Astrocyte of the cerebellum (primary cell): ENCODE data around the gene TNIK.
A peak's percentile ranks its signal among the peaks of the same experiment; 100 is the strongest.

Source experiments
- DNase-seq: peaks from one replicate; pipeline ENCODE4 v3.0.0-alpha.2; 2011; ENCODE audit warnings: low read depth
- H3K4me3 ChIP-seq: 2 replicates; pipeline ENCODE4 v1.5.1; 2011; ENCODE audit warnings: mild to moderate bottlenecking, low read depth, low read length, moderate library complexity
- CTCF ChIP-seq: IDR thresholded peaks from 2 replicates; pipeline ENCODE4 v1.5.1; 2012; ENCODE audit warnings: low read length, low read depth, moderate library complexity, mild to moderate bottlenecking; ENCODE audit errors: missing control alignments
- in situ Hi-C: cut with HindIII; loops from 2 replicates; pipeline ENCODE4 v1.10.0; 2017; ENCODE audit warnings: low sequenced_read_pairs

The TNIK gene

DNA sequence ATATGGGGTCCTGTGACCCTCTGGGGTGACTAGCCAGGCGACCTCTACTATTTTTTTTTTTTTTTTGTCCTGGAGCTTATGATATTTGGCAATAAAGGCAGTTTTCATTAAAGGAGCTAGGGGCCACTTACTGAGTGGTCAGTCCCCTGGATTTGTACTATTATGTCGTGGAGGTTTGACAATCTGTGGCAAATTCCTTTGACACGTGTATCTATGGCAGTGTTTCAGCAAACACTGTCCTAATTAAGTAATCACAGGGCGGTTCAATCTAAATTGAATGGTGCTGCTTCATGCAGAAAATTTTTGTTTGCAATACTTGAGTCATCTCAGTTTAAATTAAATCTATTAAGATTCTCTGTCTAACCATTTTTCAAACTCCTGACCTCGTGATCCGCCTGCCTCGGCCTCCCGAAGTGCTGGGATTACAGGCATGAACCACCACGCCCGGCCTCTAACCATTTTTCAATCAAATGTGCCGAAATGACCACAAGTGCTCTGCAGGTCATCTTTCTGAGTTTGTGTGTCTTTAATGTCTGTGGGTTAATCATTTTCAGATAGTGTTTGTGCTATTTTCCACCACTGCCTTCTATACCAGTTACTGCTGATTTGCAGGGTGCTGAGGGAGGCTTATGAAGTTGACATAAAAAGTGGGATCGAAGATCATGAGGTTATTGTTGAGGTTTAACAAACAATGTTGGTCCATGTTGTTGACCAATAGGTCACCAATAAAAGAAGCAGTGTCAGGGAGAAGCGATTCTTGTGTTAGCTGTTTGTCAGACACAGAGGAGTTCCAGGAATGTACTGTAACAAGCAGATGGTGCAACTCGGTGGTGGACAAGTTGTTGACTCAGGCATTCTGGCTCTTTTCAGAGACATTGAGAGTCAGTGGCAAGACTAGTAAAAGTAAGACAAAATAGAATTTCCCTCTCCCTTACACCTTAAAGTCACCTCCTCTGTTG, 415.1 kb downstream of the TNIK start:
- no peak overlapping the region for H3K4me3 ChIP-seq
- in situ Hi-C loops, result no loop called here
- TF ChIP-seq CTCF, result no peak
- DNase-seq, result peak; percentile 16

- no peak for DNase-seq
- H3K4me3 ChIP-seq, result no peak overlapping the region
- in situ Hi-C loops, result no loop called here
- TF ChIP-seq CTCF, result no peak
Measured at GRCh38 chr3:171044384-171044783, 415.8 kb downstream of the TNIK start.

GRCh38 chr3:171039674-171040073, 420.5 kb downstream of the TNIK start:
- H3K4me3 ChIP-seq, result no peak overlapping the region
- in situ Hi-C loops, result no loop called here
- no peak for TF ChIP-seq CTCF
- DNase-seq, result no peak

GRCh38 chr3:171038342-171038741, 421.9 kb downstream of the TNIK start:
- no peak overlapping the region for H3K4me3 ChIP-seq
- in situ Hi-C loops, result no loop called here
- no peak for TF ChIP-seq CTCF
- no peak for DNase-seq

GRCh38 chr3:171028779-171029232, 431.4 kb downstream of the TNIK start:
- no peak for TF ChIP-seq CTCF
- in situ Hi-C loops, result no loop called here
- peak; percentile 65 for DNase-seq
- peak overlapping the region; percentile 27 for H3K4me3 ChIP-seq

DNA sequence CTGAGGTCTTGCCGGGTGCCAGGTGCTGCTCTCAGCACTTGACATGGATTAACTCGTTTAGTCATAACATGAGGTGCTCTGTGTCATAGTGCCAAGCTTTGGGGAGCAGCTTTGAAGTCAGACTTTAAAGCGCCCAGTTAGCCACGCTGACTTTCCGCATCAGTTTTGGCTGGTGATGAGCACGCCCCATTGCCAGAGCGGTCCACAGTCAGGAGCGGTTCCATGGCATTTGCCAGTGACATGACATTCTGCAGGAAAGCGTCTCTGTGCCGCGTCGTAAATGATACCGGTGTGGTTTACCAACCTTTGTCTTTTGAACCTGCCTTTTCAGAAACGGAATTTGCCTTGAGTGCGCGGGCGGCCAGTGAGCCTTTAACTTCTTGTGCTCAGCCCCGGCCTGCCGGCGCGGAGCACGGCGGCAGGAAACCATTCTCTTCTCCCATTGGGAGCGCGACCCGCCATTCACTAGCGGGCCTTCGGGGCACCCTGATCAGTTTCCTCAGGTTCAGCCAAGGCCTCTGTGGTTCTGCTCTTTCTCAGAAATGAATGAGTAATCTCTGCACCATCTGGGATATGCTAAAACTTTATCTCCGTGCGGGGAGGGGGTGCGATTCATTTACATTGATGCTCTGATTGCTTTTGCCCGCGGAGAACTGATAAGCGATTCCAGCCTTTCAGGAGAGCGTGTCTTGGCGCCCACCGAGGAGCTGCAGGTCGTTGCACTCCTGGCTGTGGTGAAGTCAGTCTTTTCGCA, 432.0 kb downstream of the TNIK start:
- peak overlapping the region; percentile 27 for H3K4me3 ChIP-seq
- in situ Hi-C loops, result no loop called here
- peak; percentile 78 for DNase-seq
- TF ChIP-seq CTCF, result no peak
